A549 (cell line): ENCODE data around the gene RPTOR. TPM values are rescaled to one million over a fixed set of nuclear protein-coding genes. Genes with fewer than 3 reads are reported as not detected.

Source experiments
- ATAC-seq, 2 experiments: fragments of 200-7000 bp in 1 of 2; fragments of >200 bp in 1 of 2; cut with Nextera tagmentation in 1 of 2; cut with Tn5 transposase in 1 of 2; 3 replicates each; pipeline versions ENCODE4 v1.8.0 to v1.9.1; 2018 to 2020; ENCODE audit warnings: mild to moderate bottlenecking in 1 of 2, moderate library complexity in 1 of 2
- CTCF ChIA-PET: fragments of 300-600 bp; sonication (Branson Sonifier 250); formaldehyde crosslinking; extraction: SDS; loops from one replicate; lab custom pipeline; 2021; ENCODE audit warnings: antibody characterized with exemption, inconsistent platforms; lab: Yijun Ruan, JAX
- POLR2A ChIA-PET: fragments of 350-600 bp; formaldehyde crosslinking; extraction: SDS; loops from one replicate; lab custom pipeline; 2021; ENCODE audit warnings: antibody characterized with exemption, inconsistent platforms; lab: Yijun Ruan, JAX
- DNase-seq, 2 experiments: peaks; one replicate each; pipeline versions ENCODE4 v3.0.0 to v3.0.0-alpha.2; 2011 to 2016; ENCODE audit warnings: low read depth in 1 of 2, low spot score in 1 of 2
- FAIRE-seq: peaks from 2 replicates; lab custom pipeline; 2011; peaks lifted over from hg19 to GRCh38; lab: Jason Lieb, UNC
- H3K27ac ChIP-seq, 2 experiments: fragments of >200 bp; sonication (Bioruptor Twin); formaldehyde crosslinking; 3 replicates each; pipeline ENCODE4 v1.5.1; 2016 to 2017
- H3K4me1 ChIP-seq: fragments of >200 bp; sonication (Bioruptor Twin); formaldehyde crosslinking; 3 replicates; pipeline ENCODE4 v1.6.1; 2016
- H3K4me2 ChIP-seq: fragments of >200 bp; sonication (Bioruptor Twin); formaldehyde crosslinking; 3 replicates; pipeline ENCODE4 v1.6.1; 2016
- H3K4me3 ChIP-seq: fragments of >200 bp; sonication (Bioruptor Twin); formaldehyde crosslinking; 3 replicates; pipeline ENCODE4 v1.5.1; 2016
- H3K9me3 ChIP-seq: fragments of >200 bp; sonication (Bioruptor Twin); formaldehyde crosslinking; 3 replicates; pipeline ENCODE4 v1.6.1; 2016
- CBX8 ChIP-seq: fragments of 200-600 bp; sonication (generic); IDR thresholded peaks from 2 replicates; pipeline ENCODE4 v1.6.1; 2016
- CEBPB ChIP-seq, 2 experiments: fragments of >200 bp in 1 of 2; sonication (Bioruptor Twin) in 1 of 2; formaldehyde crosslinking in 1 of 2; IDR thresholded peaks; 2 replicates each; pipeline ENCODE4 v1.6.1; 2012 to 2016
- HOXA7 ChIP-seq: fragments of 250-450 bp; sonication (Bioruptor Pico); IDR thresholded peaks from 2 replicates; pipeline ENCODE4 v1.5.0; 2020; ENCODE audit warnings: mild to moderate bottlenecking, moderate library complexity
- JUN ChIP-seq, 2 experiments: fragments of >200 bp; sonication (Bioruptor Twin); formaldehyde crosslinking; IDR thresholded peaks; 2 replicates in 1 of 2; 3 replicates in 1 of 2; pipeline ENCODE4 v1.6.1; 2016 to 2017
- KDM5A ChIP-seq: fragments of 200-600 bp; sonication (generic); IDR thresholded peaks from 2 replicates; pipeline ENCODE4 v1.6.1; 2016; ENCODE audit warnings: antibody characterized with exemption, mild to moderate bottlenecking
- MAFK ChIP-seq: fragments of 450-650 bp; IDR thresholded peaks from 2 replicates; pipeline ENCODE4 v1.6.1; 2014; ENCODE audit not compliant: partially characterized antibody
- NFE2L2 ChIP-seq: fragments of 150-350 bp; conservative IDR thresholded peaks from 2 replicates; pipeline ENCODE4 v1.6.1; 2014; ENCODE audit warnings: low read length
- NR3C1 ChIP-seq: fragments of >200 bp; sonication (Bioruptor Twin); formaldehyde crosslinking; IDR thresholded peaks from 3 replicates; pipeline ENCODE4 v1.6.1; 2017
- PHF8 ChIP-seq: fragments of 200-600 bp; sonication (generic); IDR thresholded peaks from 2 replicates; pipeline ENCODE4 v1.6.1; 2016; ENCODE audit warnings: low read depth, mild to moderate bottlenecking, antibody characterized with exemption, moderate library complexity, borderline replicate concordance
- RARB ChIP-seq: fragments of 250-450 bp; sonication (Bioruptor Pico); IDR thresholded peaks from 2 replicates; pipeline ENCODE4 v1.8.0; 2021; ENCODE audit warnings: mild to moderate bottlenecking, moderate library complexity
- RFX5 ChIP-seq: fragments of 450-650 bp; IDR thresholded peaks from 2 replicates; pipeline ENCODE4 v1.7.1; 2014; ENCODE audit warnings: antibody characterized with exemption, mild to moderate bottlenecking, moderate library complexity
- SMC3 ChIP-seq: fragments of >200 bp; sonication (Bioruptor Twin); formaldehyde crosslinking; IDR thresholded peaks from 3 replicates; pipeline ENCODE4 v1.6.1; 2018; ENCODE audit warnings: inconsistent platforms
- SREBF2 ChIP-seq: fragments of 450-650 bp; IDR thresholded peaks from 2 replicates; pipeline ENCODE4 v1.6.1; 2014; ENCODE audit warnings: mild to moderate bottlenecking, moderate library complexity
- ZC3H11A ChIP-seq: fragments of 450-650 bp; IDR thresholded peaks from 2 replicates; pipeline ENCODE4 v1.6.1; 2014; ENCODE audit warnings: antibody characterized with exemption, mild to moderate bottlenecking
- WGBS: methylation state at CpG from one replicate; pipeline ENCODE4 v1.1.6; 2017; ENCODE audit errors: missing lambda C conversion rate; 5-methylcytosine and 5-hydroxymethylcytosine counted together
- polyA plus RNA-seq, 4 experiments: library from polyadenylated mRNA; depleted of rRNA in 3 of 4; stranded (reverse); fragments of >200 nt; fragmentation: RNase III in 1 of 4; extraction: RNeasy Plus Mini Kit Qiagen cat#74134 plus additional on column Dnase treatment in 1 of 4; gene quantifications; 2 replicates in 3 of 4; 3 replicates in 1 of 4; pipeline ENCODE4 v1.2.3, GENCODE V29; 2011 to 2017
- TF ChIP-seq, protein P1 (sequence below): fragments of >200 bp; sonication (Bioruptor Twin); formaldehyde crosslinking; IDR thresholded peaks from 3 replicates; pipeline ENCODE4 v1.6.1; 2016
- TF ChIP-seq, protein P2 (sequence below): fragments of 150-350 bp; IDR thresholded peaks from 2 replicates; pipeline ENCODE4 v1.6.1; 2014; ENCODE audit warnings: low read depth, mild to moderate bottlenecking, low read length
- TF ChIP-seq, protein P3 (sequence below): fragments of 250-450 bp; sonication (Bioruptor Pico); IDR thresholded peaks from 2 replicates; pipeline ENCODE4 v1.5.0; 2020; ENCODE audit warnings: low read depth, mild to moderate bottlenecking, moderate library complexity
- TF ChIP-seq, protein P4 (sequence below): fragments of 250-450 bp; sonication (Bioruptor Pico); IDR thresholded peaks from 2 replicates; pipeline ENCODE4 v1.5.0; 2021; ENCODE audit warnings: mild to moderate bottlenecking, moderate library complexity, borderline replicate concordance
- TF ChIP-seq, protein P5 (sequence below): fragments of 200-600 bp; sonication (generic); IDR thresholded peaks from 2 replicates; pipeline ENCODE4 v1.6.1; 2016; ENCODE audit warnings: antibody characterized with exemption, mild to moderate bottlenecking, moderate library complexity
- TF ChIP-seq, protein P6 (sequence below): IDR thresholded peaks from 2 replicates; pipeline ENCODE4 v1.6.1; 2012
- TF ChIP-seq, protein P7 (sequence below): IDR thresholded peaks from 2 replicates; pipeline ENCODE4 v1.6.1; 2012

RPTOR gene
- polyA plus RNA-seq, 2 of the 4 experiments (the other 2 are of a cell fraction): 10.8 to 27.1 TPM

DNA sequence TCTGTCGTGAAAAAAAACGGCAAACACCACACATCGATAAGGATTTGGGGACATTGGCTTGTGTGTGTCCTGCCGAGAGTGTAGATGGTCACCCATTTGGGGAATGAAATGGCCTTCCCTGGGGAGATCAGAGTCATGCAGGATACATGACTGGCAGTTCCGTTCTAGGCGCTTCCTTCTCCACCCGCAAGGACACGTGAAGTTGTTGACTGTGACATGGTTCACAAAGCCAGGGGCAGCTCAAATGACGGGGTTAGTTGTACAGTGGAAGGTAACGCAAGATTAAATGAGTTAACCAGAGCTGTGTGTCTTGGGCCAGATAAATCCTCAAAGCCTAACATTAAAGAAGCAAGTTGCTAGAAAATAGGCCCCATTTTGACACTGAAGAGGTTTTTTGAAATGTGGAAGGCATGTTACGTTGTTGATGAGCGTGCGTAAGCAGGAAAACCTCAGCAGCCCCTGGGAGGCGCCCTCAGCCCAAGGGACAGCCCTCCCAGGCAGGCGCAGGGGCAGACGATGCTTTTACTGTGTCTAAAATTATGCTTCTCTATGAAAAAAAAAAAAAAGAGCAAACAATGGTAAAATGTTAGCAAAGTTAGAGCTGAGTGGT is 411.1 kb downstream of the RPTOR start:
- POLR2A ChIA-PET: no interaction called here
- H3K4me3 ChIP-seq: no peak overlapping the region
- 93% methylated on average over 16 of the region's 16 CpGs for WGBS
- TF ChIP-seq KDM5A: no peak
- TF ChIP-seq, protein P1, sequence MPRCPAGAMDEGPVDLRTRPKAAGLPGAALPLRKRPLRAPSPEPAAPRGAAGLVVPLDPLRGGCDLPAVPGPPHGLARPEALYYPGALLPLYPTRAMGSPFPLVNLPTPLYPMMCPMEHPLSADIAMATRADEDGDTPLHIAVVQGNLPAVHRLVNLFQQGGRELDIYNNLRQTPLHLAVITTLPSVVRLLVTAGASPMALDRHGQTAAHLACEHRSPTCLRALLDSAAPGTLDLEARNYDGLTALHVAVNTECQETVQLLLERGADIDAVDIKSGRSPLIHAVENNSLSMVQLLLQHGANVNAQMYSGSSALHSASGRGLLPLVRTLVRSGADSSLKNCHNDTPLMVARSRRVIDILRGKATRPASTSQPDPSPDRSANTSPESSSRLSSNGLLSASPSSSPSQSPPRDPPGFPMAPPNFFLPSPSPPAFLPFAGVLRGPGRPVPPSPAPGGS: no peak
- no peak for TF ChIP-seq CEBPB (IDR thresholded peaks at IDR 0.05)
- TF ChIP-seq, protein P2, sequence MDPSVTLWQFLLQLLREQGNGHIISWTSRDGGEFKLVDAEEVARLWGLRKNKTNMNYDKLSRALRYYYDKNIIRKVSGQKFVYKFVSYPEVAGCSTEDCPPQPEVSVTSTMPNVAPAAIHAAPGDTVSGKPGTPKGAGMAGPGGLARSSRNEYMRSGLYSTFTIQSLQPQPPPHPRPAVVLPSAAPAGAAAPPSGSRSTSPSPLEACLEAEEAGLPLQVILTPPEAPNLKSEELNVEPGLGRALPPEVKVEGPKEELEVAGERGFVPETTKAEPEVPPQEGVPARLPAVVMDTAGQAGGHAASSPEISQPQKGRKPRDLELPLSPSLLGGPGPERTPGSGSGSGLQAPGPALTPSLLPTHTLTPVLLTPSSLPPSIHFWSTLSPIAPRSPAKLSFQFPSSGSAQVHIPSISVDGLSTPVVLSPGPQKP: no peak
- TF ChIP-seq, all 56 proteins: peak for 0
- no peak for FAIRE-seq
- no peak overlapping the region for H3K4me2 ChIP-seq
- no peak for ATAC-seq
- no peak overlapping the region for H3K27ac ChIP-seq
- CTCF ChIA-PET: interaction anchor here (0.6 to 2.5 kb wide), 3 partner anchors 10 to 21 kb away, joined by 3 to 5 read pairs (median 3); no protein-coding TSS in a partner anchor
- no peaks in the 10 kb centered on the region for H3K4me1 ChIP-seq
- DNase-seq: no peak
- no peaks in the 10 kb centered on the region for H3K9me3 ChIP-seq

DNA sequence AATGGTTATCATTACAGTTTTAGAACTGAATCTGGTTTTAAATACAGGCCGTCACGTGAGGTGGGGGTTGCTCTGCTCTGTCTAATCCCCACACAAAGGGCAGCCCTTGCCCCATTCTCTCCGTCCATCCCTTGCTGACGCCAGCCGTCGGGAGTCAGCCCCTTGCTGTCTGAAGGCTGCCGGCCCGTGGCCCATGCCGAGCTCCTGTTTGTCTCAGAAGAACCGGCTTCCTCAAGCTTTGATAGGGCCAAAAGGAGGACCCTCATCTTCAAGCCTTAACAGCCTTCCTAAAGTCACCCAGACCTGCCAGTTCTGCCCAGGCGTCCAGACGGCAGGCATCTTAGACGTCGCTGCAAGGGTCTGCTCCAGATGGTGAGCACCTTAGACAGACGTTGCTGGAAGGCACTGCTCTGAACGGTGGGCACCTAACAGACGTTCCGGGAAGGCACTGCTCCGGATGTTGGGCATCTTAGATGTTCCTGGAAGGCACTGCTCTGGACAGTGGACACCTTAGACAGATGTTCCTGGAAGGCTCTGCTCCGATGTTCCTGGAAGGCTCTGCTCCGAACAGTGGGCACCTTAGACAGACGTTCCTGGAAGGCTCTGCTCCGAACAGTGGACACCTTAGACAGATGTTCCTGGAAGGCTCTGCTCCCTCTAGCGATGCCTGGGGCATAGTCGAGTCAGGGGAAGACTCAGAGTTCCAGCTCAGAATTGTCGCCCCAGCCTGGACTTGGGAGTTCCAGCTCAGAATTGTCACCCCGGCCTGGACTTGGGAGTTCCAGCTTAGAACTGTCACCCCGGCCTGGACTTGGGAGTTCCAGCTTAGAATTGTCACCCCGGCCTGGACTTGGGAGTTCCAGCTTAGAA is 411.9 kb downstream of the RPTOR start:
- CTCF ChIA-PET: interaction anchor here (0.6 to 2.5 kb wide), 8 partner anchors 9 to 481 kb away, joined by 3 to 6 read pairs (median 4); no protein-coding TSS in a partner anchor
- Histone ChIP-seq H3K4me3 (no peak overlapping the region), H3K27ac (no peak overlapping the region), H3K4me2 (no peak overlapping the region), H3K4me1 (no peaks in the 10 kb centered on the region), H3K9me3 (no peaks in the 10 kb centered on the region)
- POLR2A ChIA-PET: no interaction called here
- TF ChIP-seq ZC3H11A: no peak
- no peak for TF ChIP-seq RARB
- TF ChIP-seq, protein P3, sequence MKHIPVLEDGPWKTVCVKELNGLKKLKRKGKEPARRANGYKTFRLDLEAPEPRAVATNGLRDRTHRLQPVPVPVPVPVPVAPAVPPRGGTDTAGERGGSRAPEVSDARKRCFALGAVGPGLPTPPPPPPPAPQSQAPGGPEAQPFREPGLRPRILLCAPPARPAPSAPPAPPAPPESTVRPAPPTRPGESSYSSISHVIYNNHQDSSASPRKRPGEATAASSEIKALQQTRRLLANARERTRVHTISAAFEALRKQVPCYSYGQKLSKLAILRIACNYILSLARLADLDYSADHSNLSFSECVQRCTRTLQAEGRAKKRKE: no peak
- TF ChIP-seq, protein P4, sequence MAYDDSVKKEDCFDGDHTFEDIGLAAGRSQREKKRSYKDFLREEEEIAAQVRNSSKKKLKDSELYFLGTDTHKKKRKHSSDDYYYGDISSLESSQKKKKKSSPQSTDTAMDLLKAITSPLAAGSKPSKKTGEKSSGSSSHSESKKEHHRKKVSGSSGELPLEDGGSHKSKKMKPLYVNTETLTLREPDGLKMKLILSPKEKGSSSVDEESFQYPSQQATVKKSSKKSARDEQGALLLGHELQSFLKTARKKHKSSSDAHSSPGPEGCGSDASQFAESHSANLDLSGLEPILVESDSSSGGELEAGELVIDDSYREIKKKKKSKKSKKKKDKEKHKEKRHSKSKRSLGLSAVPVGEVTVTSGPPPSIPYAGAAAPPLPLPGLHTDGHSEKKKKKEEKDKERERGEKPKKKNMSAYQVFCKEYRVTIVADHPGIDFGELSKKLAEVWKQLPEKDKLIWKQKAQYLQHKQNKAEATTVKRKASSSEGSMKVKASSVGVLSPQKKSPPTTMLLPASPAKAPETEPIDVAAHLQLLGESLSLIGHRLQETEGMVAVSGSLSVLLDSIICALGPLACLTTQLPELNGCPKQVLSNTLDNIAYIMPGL: no peak
- no peak for TF ChIP-seq RFX5
- TF ChIP-seq PHF8: no peak
- no peak for TF ChIP-seq CBX8
- TF ChIP-seq SREBF2: no peak
- no peak for TF ChIP-seq NFE2L2
- TF ChIP-seq SMC3: no peak
- no peak for TF ChIP-seq MAFK
- TF ChIP-seq, protein P5, sequence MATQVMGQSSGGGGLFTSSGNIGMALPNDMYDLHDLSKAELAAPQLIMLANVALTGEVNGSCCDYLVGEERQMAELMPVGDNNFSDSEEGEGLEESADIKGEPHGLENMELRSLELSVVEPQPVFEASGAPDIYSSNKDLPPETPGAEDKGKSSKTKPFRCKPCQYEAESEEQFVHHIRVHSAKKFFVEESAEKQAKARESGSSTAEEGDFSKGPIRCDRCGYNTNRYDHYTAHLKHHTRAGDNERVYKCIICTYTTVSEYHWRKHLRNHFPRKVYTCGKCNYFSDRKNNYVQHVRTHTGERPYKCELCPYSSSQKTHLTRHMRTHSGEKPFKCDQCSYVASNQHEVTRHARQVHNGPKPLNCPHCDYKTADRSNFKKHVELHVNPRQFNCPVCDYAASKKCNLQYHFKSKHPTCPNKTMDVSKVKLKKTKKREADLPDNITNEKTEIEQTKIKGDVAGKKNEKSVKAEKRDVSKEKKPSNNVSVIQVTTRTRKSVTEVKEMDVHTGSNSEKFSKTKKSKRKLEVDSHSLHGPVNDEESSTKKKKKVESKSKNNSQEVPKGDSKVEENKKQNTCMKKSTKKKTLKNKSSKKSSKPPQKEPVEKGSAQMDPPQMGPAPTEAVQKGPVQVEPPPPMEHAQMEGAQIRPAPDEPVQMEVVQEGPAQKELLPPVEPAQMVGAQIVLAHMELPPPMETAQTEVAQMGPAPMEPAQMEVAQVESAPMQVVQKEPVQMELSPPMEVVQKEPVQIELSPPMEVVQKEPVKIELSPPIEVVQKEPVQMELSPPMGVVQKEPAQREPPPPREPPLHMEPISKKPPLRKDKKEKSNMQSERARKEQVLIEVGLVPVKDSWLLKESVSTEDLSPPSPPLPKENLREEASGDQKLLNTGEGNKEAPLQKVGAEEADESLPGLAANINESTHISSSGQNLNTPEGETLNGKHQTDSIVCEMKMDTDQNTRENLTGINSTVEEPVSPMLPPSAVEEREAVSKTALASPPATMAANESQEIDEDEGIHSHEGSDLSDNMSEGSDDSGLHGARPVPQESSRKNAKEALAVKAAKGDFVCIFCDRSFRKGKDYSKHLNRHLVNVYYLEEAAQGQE: no peak
- TF ChIP-seq, protein P6, sequence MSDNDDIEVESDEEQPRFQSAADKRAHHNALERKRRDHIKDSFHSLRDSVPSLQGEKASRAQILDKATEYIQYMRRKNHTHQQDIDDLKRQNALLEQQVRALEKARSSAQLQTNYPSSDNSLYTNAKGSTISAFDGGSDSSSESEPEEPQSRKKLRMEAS: no peak
- TF ChIP-seq, protein P7, sequence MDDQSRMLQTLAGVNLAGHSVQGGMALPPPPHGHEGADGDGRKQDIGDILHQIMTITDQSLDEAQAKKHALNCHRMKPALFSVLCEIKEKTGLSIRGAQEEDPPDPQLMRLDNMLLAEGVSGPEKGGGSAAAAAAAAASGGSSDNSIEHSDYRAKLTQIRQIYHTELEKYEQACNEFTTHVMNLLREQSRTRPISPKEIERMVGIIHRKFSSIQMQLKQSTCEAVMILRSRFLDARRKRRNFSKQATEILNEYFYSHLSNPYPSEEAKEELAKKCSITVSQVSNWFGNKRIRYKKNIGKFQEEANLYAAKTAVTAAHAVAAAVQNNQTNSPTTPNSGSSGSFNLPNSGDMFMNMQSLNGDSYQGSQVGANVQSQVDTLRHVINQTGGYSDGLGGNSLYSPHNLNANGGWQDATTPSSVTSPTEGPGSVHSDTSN: no peak
- TF ChIP-seq JUN (IDR thresholded peaks at IDR 0.05): no peak
- no peak for TF ChIP-seq NR3C1
- no peak for TF ChIP-seq HOXA7 (CRISPR knock-in tag)
- no peak for ATAC-seq
- 91% methylated on average over 27 of the region's 29 CpGs for WGBS
- no peak for DNase-seq
- no peak for FAIRE-seq
